GM12891 (cell line): Measurements from ENCODE around the gene ARPC5.

Experiments
- POLR2A ChIP-seq: IDR thresholded peaks from 2 replicates; pipeline ENCODE4 v1.6.1; 2011; ENCODE audit warnings: low read depth, low read length, control low read depth
- POLR2AphosphoS5 ChIP-seq: IDR thresholded peaks from 2 replicates; pipeline ENCODE4 v1.6.1; 2011; ENCODE audit warnings: low read depth, low read length, control low read depth

GRCh38 chr1:183622884-183623785 lies 12.4 kb downstream of the ARPC5 start:
- TF ChIP-seq POLR2AphosphoS5 (peak; percentile 46; the same call in 1 of the 2 replicates), POLR2A (no peak)
